ENCODE data around the gene EFCAB5. TPM values are rescaled to one million over a fixed set of nuclear protein-coding genes. Genes with fewer than 3 reads are reported as not detected.
"Not testable (repeated sequence)": the region's sequence is repeated elsewhere in the genome, so short reads cannot be mapped to it uniquely, and the experiment has no call there.

The EFCAB5 gene
- polyA plus RNA-seq, 1 donor (not counting 4 experiments of a cell fraction or from before 2014, with no cell fraction given): 0.17 TPM

DNA sequence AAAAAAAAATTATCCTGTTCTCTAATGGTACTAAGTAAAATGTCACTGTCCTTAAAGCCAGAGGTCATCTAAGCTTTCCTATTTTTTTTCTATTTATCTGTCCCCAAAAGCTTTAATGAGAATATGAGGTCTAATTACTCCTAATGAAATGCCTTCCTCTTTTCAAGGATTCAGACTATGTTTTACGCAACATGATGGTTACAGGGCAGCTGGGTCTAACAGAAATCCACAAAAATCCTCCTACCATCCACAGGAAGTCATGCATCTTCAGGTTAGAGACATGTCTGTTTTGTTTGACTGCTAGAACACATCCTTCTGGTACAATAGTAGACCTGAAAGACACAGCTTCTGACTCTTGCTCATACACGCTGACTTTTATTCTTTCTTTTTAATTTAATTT lies 145.5 kb downstream of the EFCAB5 start:
- Histone ChIP-seq H2AFZ (ENCODE audit: control insufficient read depth, low read length) (no peak overlapping the region), H3K79me2 (ENCODE audit: control insufficient read depth, insufficient read depth, low read length) (no peaks in the 10 kb centered on the region), H3K9ac (ENCODE audit: control insufficient read depth, extremely low read depth, insufficient read depth, low read length) (no peak overlapping the region), H3K9me3 (ENCODE audit: control insufficient read depth, low read depth, low read length) (no peaks in the 10 kb centered on the region), H3K9me1 (ENCODE audit: control insufficient read depth, extremely low read depth, insufficient read depth, low read length) (no peaks in the 10 kb centered on the region), H3K36me3 (ENCODE audit: control insufficient read depth in 2 of 2, extremely low read depth in 1 of 2, insufficient read depth in 2 of 2, low read length in 2 of 2) (no peaks in the 10 kb centered on the region), H3K27ac (ENCODE audit: control insufficient read depth, insufficient read depth, low read length) (no peak overlapping the region), H4K20me1 (ENCODE audit: control insufficient read depth, extremely low read depth, insufficient read depth, low read length) (no peaks in the 10 kb centered on the region), H3K4me3 (ENCODE audit: control insufficient read depth in 2 of 3, extremely low read depth in 1 of 3, insufficient read depth in 2 of 3, low read depth in 1 of 3, low read length in 3 of 3) (no peak overlapping the region), H3K27me3 (ENCODE audit: control insufficient read depth, extremely low read depth, insufficient read depth, low read length) (peaks cover 4% of the 10 kb centered on the region), H3K4me1 (ENCODE audit: control insufficient read depth, extremely low read depth, insufficient read depth, low read length) (no peaks in the 10 kb centered on the region), H3K4me2 (ENCODE audit: control insufficient read depth, extremely low read depth, insufficient read depth, low read depth, low read length) (no peak overlapping the region)
- no peak for TF ChIP-seq EZH2 (IDR thresholded peaks at IDR 0.05; ENCODE audit: low read length)
- TF ChIP-seq, protein P1, sequence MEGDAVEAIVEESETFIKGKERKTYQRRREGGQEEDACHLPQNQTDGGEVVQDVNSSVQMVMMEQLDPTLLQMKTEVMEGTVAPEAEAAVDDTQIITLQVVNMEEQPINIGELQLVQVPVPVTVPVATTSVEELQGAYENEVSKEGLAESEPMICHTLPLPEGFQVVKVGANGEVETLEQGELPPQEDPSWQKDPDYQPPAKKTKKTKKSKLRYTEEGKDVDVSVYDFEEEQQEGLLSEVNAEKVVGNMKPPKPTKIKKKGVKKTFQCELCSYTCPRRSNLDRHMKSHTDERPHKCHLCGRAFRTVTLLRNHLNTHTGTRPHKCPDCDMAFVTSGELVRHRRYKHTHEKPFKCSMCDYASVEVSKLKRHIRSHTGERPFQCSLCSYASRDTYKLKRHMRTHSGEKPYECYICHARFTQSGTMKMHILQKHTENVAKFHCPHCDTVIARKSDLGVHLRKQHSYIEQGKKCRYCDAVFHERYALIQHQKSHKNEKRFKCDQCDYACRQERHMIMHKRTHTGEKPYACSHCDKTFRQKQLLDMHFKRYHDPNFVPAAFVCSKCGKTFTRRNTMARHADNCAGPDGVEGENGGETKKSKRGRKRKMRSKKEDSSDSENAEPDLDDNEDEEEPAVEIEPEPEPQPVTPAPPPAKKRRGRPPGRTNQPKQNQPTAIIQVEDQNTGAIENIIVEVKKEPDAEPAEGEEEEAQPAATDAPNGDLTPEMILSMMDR (optimal IDR thresholded peaks at IDR 0.05 in 1 of 3, IDR thresholded peaks at IDR 0.05 in 1 of 3, conservative IDR thresholded peaks at IDR 0.05 in 1 of 3; ENCODE audit: extremely low read depth in 1 of 3, insufficient read depth in 2 of 3, low read length in 3 of 3): no peak
- dilution Hi-C loops (cut with MboI; ENCODE audit: extremely low pct_ligation_motif_present, low sequenced_read_pairs): no loop called here
- DNase-seq (ENCODE audit: low read depth, low spot score) (no peak), FAIRE-seq (no peak)

DNA sequence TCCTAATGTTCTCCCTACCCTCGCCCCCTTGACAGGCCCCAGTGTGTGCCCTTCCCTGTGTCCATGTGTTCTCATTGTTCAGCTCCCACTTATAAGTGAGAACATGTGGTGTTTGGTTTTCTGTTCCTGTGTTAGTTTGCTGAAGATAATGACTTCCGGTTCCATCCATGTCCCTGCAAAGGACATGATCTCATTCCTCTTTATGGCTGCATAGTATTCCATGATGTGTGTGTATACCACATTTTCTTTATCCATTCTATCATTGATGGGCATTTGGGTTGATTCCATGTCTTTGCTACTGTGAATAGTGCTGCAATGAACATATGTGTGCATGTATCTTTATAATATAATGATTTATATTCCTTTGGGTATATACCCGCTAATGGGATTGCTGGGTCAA lies 146.0 kb downstream of the EFCAB5 start:
- H3K4me1 ChIP-seq (ENCODE audit: control insufficient read depth, extremely low read depth, insufficient read depth, low read length); dilution Hi-C loops (cut with MboI; ENCODE audit: extremely low pct_ligation_motif_present, low sequenced_read_pairs); H3K9ac ChIP-seq (ENCODE audit: control insufficient read depth, extremely low read depth, insufficient read depth, low read length); H3K9me1 ChIP-seq (ENCODE audit: control insufficient read depth, extremely low read depth, insufficient read depth, low read length); H3K4me3 ChIP-seq (ENCODE audit: control insufficient read depth in 2 of 3, extremely low read depth in 1 of 3, insufficient read depth in 2 of 3, low read depth in 1 of 3, low read length in 3 of 3); H3K4me2 ChIP-seq (ENCODE audit: control insufficient read depth, extremely low read depth, insufficient read depth, low read depth, low read length); H3K9me3 ChIP-seq (ENCODE audit: control insufficient read depth, low read depth, low read length); H4K20me1 ChIP-seq (ENCODE audit: control insufficient read depth, extremely low read depth, insufficient read depth, low read length); H3K36me3 ChIP-seq (ENCODE audit: control insufficient read depth in 2 of 2, extremely low read depth in 1 of 2, insufficient read depth in 2 of 2, low read length in 2 of 2); DNase-seq (ENCODE audit: low read depth, low spot score); FAIRE-seq; H3K27ac ChIP-seq (ENCODE audit: control insufficient read depth, insufficient read depth, low read length); H2AFZ ChIP-seq (ENCODE audit: control insufficient read depth, low read length); H3K27me3 ChIP-seq (ENCODE audit: control insufficient read depth, extremely low read depth, insufficient read depth, low read length); H3K79me2 ChIP-seq (ENCODE audit: control insufficient read depth, insufficient read depth, low read length): not testable (repeated sequence)

DNA sequence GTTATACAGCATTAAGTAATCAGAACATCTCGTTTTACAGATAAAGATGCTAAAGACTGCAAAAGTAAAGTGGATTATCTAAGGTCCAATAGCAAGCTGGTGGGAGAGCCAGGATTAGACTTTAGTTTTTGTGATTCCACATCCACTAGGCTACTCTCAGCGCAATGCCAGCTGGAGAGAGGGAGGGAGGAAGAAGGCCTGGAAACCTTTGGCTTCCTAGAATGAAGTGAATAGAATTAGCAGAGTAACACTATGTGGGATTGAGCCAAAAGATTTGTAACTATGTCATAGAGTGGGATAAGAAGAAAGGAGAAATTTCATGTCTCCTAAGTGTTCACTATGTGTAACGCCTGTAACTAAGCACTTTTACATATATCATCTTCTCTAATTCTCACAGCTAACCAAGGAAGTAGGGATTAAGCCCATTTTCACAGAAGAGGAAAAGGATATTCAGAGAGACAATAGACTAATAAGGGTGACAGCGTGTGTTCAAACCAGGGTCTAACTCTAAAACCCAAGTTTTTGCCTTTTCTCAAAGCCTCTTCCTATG lies 149.8 kb downstream of the EFCAB5 start:
- dilution Hi-C loops (cut with MboI; ENCODE audit: extremely low pct_ligation_motif_present, low sequenced_read_pairs): no loop called here
- H3K27me3 ChIP-seq (ENCODE audit: control insufficient read depth, extremely low read depth, insufficient read depth, low read length): no peaks in the 10 kb centered on the region
- no peak overlapping the region for H3K4me2 ChIP-seq (ENCODE audit: control insufficient read depth, extremely low read depth, insufficient read depth, low read depth, low read length)
- no peaks in the 10 kb centered on the region for H3K79me2 ChIP-seq (ENCODE audit: control insufficient read depth, insufficient read depth, low read length)
- DNase-seq (ENCODE audit: low read depth, low spot score): no peak
- H3K27ac ChIP-seq (ENCODE audit: control insufficient read depth, insufficient read depth, low read length): no peak overlapping the region
- no peaks in the 10 kb centered on the region for H3K9me1 ChIP-seq (ENCODE audit: control insufficient read depth, extremely low read depth, insufficient read depth, low read length)
- no peaks in the 10 kb centered on the region for H3K9me3 ChIP-seq (ENCODE audit: control insufficient read depth, low read depth, low read length)
- H3K4me3 ChIP-seq (ENCODE audit: control insufficient read depth in 2 of 3, extremely low read depth in 1 of 3, insufficient read depth in 2 of 3, low read depth in 1 of 3, low read length in 3 of 3): no peak overlapping the region
- TF ChIP-seq, protein P1 (optimal IDR thresholded peaks at IDR 0.05 in 1 of 3, IDR thresholded peaks at IDR 0.05 in 1 of 3, conservative IDR thresholded peaks at IDR 0.05 in 1 of 3; ENCODE audit: extremely low read depth in 1 of 3, insufficient read depth in 2 of 3, low read length in 3 of 3): no peak
- no peak for TF ChIP-seq EZH2 (IDR thresholded peaks at IDR 0.05; ENCODE audit: low read length)
- peaks cover 4% of the 10 kb centered on the region for H3K4me1 ChIP-seq (ENCODE audit: control insufficient read depth, extremely low read depth, insufficient read depth, low read length)
- no peak overlapping the region for H2AFZ ChIP-seq (ENCODE audit: control insufficient read depth, low read length)
- no peaks in the 10 kb centered on the region for H3K36me3 ChIP-seq (ENCODE audit: control insufficient read depth in 2 of 2, extremely low read depth in 1 of 2, insufficient read depth in 2 of 2, low read length in 2 of 2)
- no peak for FAIRE-seq
- H4K20me1 ChIP-seq (ENCODE audit: control insufficient read depth, extremely low read depth, insufficient read depth, low read length): no peaks in the 10 kb centered on the region
- H3K9ac ChIP-seq (ENCODE audit: control insufficient read depth, extremely low read depth, insufficient read depth, low read length): no peak overlapping the region

Data from keratinocyte (primary cell).